ENCODE data around the gene ZBTB17. TPM values are rescaled to one million over a fixed set of nuclear protein-coding genes. Genes with fewer than 3 reads are reported as not detected.

The ZBTB17 gene
- total and polyA plus RNA-seq, 9 of the 15 experiments (the other 6 are each of a cell fraction or from before 2014, with no cell fraction given) = 1.1 to 53.4 (median 29.6) TPM

- TF ChIP-seq ATF6 (CRISPR knock-in tag; IDR thresholded peaks at IDR 0.05) (no peak), JUNB (CRISPR knock-in tag; conservative IDR thresholded peaks at IDR 0.05) (no peak), MAFG (tag; conservative IDR thresholded peaks at IDR 0.05) (no peak), ELK3 (CRISPR knock-in tag; IDR thresholded peaks at IDR 0.05) (no peak), ZNF75A (CRISPR knock-in tag; IDR thresholded peaks at IDR 0.05) (0 out of 2 replicates have a peak, but pooled peaks have one; percentile 8), RBM39 (optimal IDR thresholded peaks at IDR 0.05; ENCODE audit: low read depth, low read length) (no peak), ZSCAN29 (IDR thresholded peaks at IDR 0.05) (no peak), HDAC1 (IDR thresholded peaks at IDR 0.05) (peak; percentile 74 to 99; a peak in 3 of 4 replicates), KLF13 (tag; IDR thresholded peaks at IDR 0.05; ENCODE audit: borderline replicate concordance, low read depth) (no peak; the same call in 1 of the 2 replicates), SIX5 (IDR thresholded peaks at IDR 0.05; ENCODE audit: borderline replicate concordance in 1 of 2, insufficient read depth in 1 of 2, low read depth in 1 of 2, low read length in 2 of 2) (peak; percentile 71 to 80; a peak in 3 of 4 replicates), TEAD4 (IDR thresholded peaks at IDR 0.05; ENCODE audit: low read length) (0 out of 2 replicates have a peak, but pooled peaks have one; percentile 11), TEAD4 (CRISPR knock-in tag; IDR thresholded peaks at IDR 0.05; ENCODE audit: borderline replicate concordance) (no peak), TGIF2 (CRISPR knock-in tag; IDR thresholded peaks at IDR 0.05) (peak; percentile 82; the same call in 1 of the 2 replicates), GABPA (tag; conservative IDR thresholded peaks at IDR 0.05; ENCODE audit: low read depth) (peak; percentile 94), SMAD2 (IDR thresholded peaks at IDR 0.05; ENCODE audit: low read depth, low read length) (no peak), CUX1 (CRISPR knock-in tag; IDR thresholded peaks at IDR 0.05) (no peak), STAT5A (IDR thresholded peaks at IDR 0.05; ENCODE audit: borderline replicate concordance, low read length) (no peak), SAP30 (IDR thresholded peaks at IDR 0.05; ENCODE audit: borderline replicate concordance, insufficient read depth, low read depth, low read length, poor library complexity, severe bottlenecking) (peak; percentile 88)
These were observed at the start of gene ZBTB17 (continued) for GRCh38 chr1:15975805-15976680.

All from K562 (cell line).